Astrocyte (in vitro differentiated cells and primary cell): ENCODE results near the gene ACE2. TPM values are rescaled to one million over a fixed set of nuclear protein-coding genes. Genes with fewer than 3 reads are reported as not detected.

Source experiments
- DNase-seq: peaks from one replicate; pipeline ENCODE4 v3.0.0-alpha.2; 2010; ENCODE audit warnings: low read depth
- FAIRE-seq: peaks from 2 replicates; lab custom pipeline; 2011; peaks lifted over from hg19 to GRCh38; lab: Jason Lieb, UNC
- H2AFZ ChIP-seq: 2 replicates; pipeline ENCODE4 v1.6.0; 2012; ENCODE audit warnings: low read depth, low read length, inconsistent platforms
- H3K27ac ChIP-seq: 2 replicates; pipeline ENCODE4 v1.5.1; 2011; ENCODE audit warnings: low read depth, low read length, inconsistent platforms
- H3K27me3 ChIP-seq: 2 replicates; pipeline ENCODE4 v1.6.0; 2011; ENCODE audit warnings: low read length, inconsistent platforms; ENCODE audit not compliant: insufficient read depth
- H3K36me3 ChIP-seq: 2 replicates; pipeline ENCODE4 v1.5.1; 2011; ENCODE audit warnings: low read length, inconsistent platforms; ENCODE audit not compliant: insufficient read depth
- H3K4me1 ChIP-seq: 2 replicates; pipeline ENCODE4 v1.5.1; 2011; ENCODE audit warnings: low read length, inconsistent platforms; ENCODE audit not compliant: insufficient read depth
- H3K4me2 ChIP-seq: 2 replicates; pipeline ENCODE4 v1.6.0; 2012; ENCODE audit warnings: low read length, inconsistent platforms
- H3K4me3 ChIP-seq: 2 replicates; pipeline ENCODE4 v1.5.1; 2011; ENCODE audit warnings: low read depth, mild to moderate bottlenecking, low read length, inconsistent platforms; ENCODE audit not compliant: insufficient read depth
- H3K79me2 ChIP-seq: 2 replicates; pipeline ENCODE4 v1.6.0; 2012; ENCODE audit warnings: mild to moderate bottlenecking, low read length, inconsistent platforms; ENCODE audit not compliant: insufficient read depth
- H3K9ac ChIP-seq: 2 replicates; pipeline ENCODE4 v1.6.0; 2012; ENCODE audit warnings: mild to moderate bottlenecking, low read length, inconsistent platforms
- H3K9me3 ChIP-seq: 2 replicates; pipeline ENCODE4 v1.5.1; 2012; ENCODE audit warnings: low read depth, mild to moderate bottlenecking, low read length, inconsistent platforms; ENCODE audit not compliant: insufficient read depth
- H4K20me1 ChIP-seq: 2 replicates; pipeline ENCODE4 v1.6.0; 2012; ENCODE audit warnings: low read length, inconsistent platforms; ENCODE audit not compliant: insufficient read depth
- H3K27ac Mint-ChIP-seq: one replicate; pipeline ENCODE4 v1.8.0; 2021; ENCODE audit warnings: mild to moderate bottlenecking, mixed read lengths; ENCODE audit not compliant: unreplicated experiment
- H3K27me3 Mint-ChIP-seq: one replicate; pipeline ENCODE4 v1.8.0; 2021; ENCODE audit warnings: low read depth, mixed read lengths; ENCODE audit not compliant: unreplicated experiment
- H3K36me3 Mint-ChIP-seq: one replicate; pipeline ENCODE4 v1.8.0; 2021; ENCODE audit warnings: low read depth, mixed read lengths; ENCODE audit not compliant: unreplicated experiment
- H3K4me1 Mint-ChIP-seq: one replicate; pipeline ENCODE4 v1.8.0; 2021; ENCODE audit warnings: low read depth, mixed read lengths; ENCODE audit not compliant: unreplicated experiment
- H3K4me3 Mint-ChIP-seq: one replicate; pipeline ENCODE4 v1.8.0; 2021; ENCODE audit warnings: mild to moderate bottlenecking, moderate library complexity, mixed read lengths; ENCODE audit not compliant: unreplicated experiment
- H3K9me3 Mint-ChIP-seq: one replicate; pipeline ENCODE4 v1.8.0; 2021; ENCODE audit warnings: mild to moderate bottlenecking, mixed read lengths; ENCODE audit not compliant: unreplicated experiment
- EZH2 ChIP-seq: IDR thresholded peaks from 2 replicates; pipeline ENCODE4 v1.6.1; 2012; ENCODE audit warnings: mild to moderate bottlenecking, low read length, inconsistent platforms; ENCODE audit not compliant: insufficient read depth
- total RNA-seq: library from RNA; stranded (reverse); gene quantifications from 2 replicates; pipeline ENCODE4 v1.2.1, GENCODE V29; 2021
- TF ChIP-seq, protein P1 (sequence below): IDR thresholded peaks from 2 replicates; pipeline ENCODE4 v1.5.1; 2011; ENCODE audit warnings: low read depth, mild to moderate bottlenecking, inconsistent platforms, low read length, moderate library complexity; ENCODE audit not compliant: insufficient read depth

Gene ACE2
- total RNA-seq, 1 donor from 2014 or later: not detected

GRCh38 chrX:15600049-15600448 is 711 bp downstream of the ACE2 start:
- no peak for FAIRE-seq
- Mint-ChIP-seq H3K36me3 (no peaks in the 10 kb centered on the region), H3K9me3 (no peaks in the 10 kb centered on the region), H3K27me3 (no peaks in the 10 kb centered on the region), H3K4me3 (no peak overlapping the region), H3K27ac (no peak overlapping the region), H3K4me1 (no peaks in the 10 kb centered on the region)
- no peak overlapping the region for H3K9ac ChIP-seq
- no peaks in the 10 kb centered on the region for H3K9me3 ChIP-seq
- H3K4me3 ChIP-seq: no peak overlapping the region
- H3K79me2 ChIP-seq: no peaks in the 10 kb centered on the region
- no peaks in the 10 kb centered on the region for H3K36me3 ChIP-seq
- TF ChIP-seq EZH2: no peak
- TF ChIP-seq, protein P1, sequence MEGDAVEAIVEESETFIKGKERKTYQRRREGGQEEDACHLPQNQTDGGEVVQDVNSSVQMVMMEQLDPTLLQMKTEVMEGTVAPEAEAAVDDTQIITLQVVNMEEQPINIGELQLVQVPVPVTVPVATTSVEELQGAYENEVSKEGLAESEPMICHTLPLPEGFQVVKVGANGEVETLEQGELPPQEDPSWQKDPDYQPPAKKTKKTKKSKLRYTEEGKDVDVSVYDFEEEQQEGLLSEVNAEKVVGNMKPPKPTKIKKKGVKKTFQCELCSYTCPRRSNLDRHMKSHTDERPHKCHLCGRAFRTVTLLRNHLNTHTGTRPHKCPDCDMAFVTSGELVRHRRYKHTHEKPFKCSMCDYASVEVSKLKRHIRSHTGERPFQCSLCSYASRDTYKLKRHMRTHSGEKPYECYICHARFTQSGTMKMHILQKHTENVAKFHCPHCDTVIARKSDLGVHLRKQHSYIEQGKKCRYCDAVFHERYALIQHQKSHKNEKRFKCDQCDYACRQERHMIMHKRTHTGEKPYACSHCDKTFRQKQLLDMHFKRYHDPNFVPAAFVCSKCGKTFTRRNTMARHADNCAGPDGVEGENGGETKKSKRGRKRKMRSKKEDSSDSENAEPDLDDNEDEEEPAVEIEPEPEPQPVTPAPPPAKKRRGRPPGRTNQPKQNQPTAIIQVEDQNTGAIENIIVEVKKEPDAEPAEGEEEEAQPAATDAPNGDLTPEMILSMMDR: no peak
- no peak overlapping the region for H3K27ac ChIP-seq
- no peaks in the 10 kb centered on the region for H3K4me1 ChIP-seq
- no peak overlapping the region for H2AFZ ChIP-seq
- DNase-seq: no peak
- no peaks in the 10 kb centered on the region for H4K20me1 ChIP-seq
- no peaks in the 10 kb centered on the region for H3K27me3 ChIP-seq
- no peak overlapping the region for H3K4me2 ChIP-seq

- Mint-ChIP-seq H3K27me3 (no peaks in the 10 kb centered on the region), H3K4me3 (no peak overlapping the region), H3K36me3 (no peaks in the 10 kb centered on the region), H3K4me1 (no peaks in the 10 kb centered on the region), H3K27ac (no peak overlapping the region), H3K9me3 (no peaks in the 10 kb centered on the region)
- no peak for TF ChIP-seq EZH2
- TF ChIP-seq, protein P1: no peak
- no peak for DNase-seq
- H3K9ac ChIP-seq: no peak overlapping the region
- H3K4me2 ChIP-seq: no peak overlapping the region
- no peak overlapping the region for H3K27ac ChIP-seq
- H3K4me3 ChIP-seq: no peak overlapping the region
- no peak for FAIRE-seq
- H3K36me3 ChIP-seq: no peaks in the 10 kb centered on the region
- H3K4me1 ChIP-seq: no peaks in the 10 kb centered on the region
- no peak overlapping the region for H2AFZ ChIP-seq
- no peaks in the 10 kb centered on the region for H3K9me3 ChIP-seq
- H3K79me2 ChIP-seq: no peaks in the 10 kb centered on the region
- no peaks in the 10 kb centered on the region for H4K20me1 ChIP-seq
- no peaks in the 10 kb centered on the region for H3K27me3 ChIP-seq
Observed at GRCh38 chrX:15599461-15599860, 1.3 kb downstream of the ACE2 start.

- H2AFZ ChIP-seq: no peak overlapping the region
- DNase-seq (peak; percentile 10), FAIRE-seq (peak; percentile 96)
- no peak overlapping the region for H3K27ac Mint-ChIP-seq
- H3K36me3 Mint-ChIP-seq: no peaks in the 10 kb centered on the region
- no peaks in the 10 kb centered on the region for H3K79me2 ChIP-seq
- TF ChIP-seq, protein P1: no peak
- no peak for TF ChIP-seq EZH2
- no peaks in the 10 kb centered on the region for H4K20me1 ChIP-seq
- no peak overlapping the region for H3K9ac ChIP-seq
- H3K4me1 ChIP-seq: no peaks in the 10 kb centered on the region
- no peak overlapping the region for H3K4me3 Mint-ChIP-seq
- H3K27me3 ChIP-seq: no peaks in the 10 kb centered on the region
- peaks cover 2% of the 10 kb centered on the region for H3K27me3 Mint-ChIP-seq
- H3K4me3 ChIP-seq: no peak overlapping the region
- no peaks in the 10 kb centered on the region for H3K4me1 Mint-ChIP-seq
- no peaks in the 10 kb centered on the region for H3K9me3 Mint-ChIP-seq
- no peaks in the 10 kb centered on the region for H3K36me3 ChIP-seq
- no peak overlapping the region for H3K4me2 ChIP-seq
- no peak overlapping the region for H3K27ac ChIP-seq
- no peaks in the 10 kb centered on the region for H3K9me3 ChIP-seq
Observed at GRCh38 chrX:15598026-15598425, 2.7 kb downstream of the ACE2 start.
